Activated naive CD4-positive, alpha-beta T cell treated with Interleukin-2 at 50 U/mL for 16 hours (primary cell): ENCODE results near the gene CHTF8.
"Not testable (repeated sequence)": the region's sequence is repeated elsewhere in the genome, so short reads cannot be mapped to it uniquely, and the experiment has no call there.

Experiments used
- DNase-seq: peaks from one replicate; pipeline ENCODE4 v3.0.0-alpha.2; 2020

The CHTF8 gene

DNA sequence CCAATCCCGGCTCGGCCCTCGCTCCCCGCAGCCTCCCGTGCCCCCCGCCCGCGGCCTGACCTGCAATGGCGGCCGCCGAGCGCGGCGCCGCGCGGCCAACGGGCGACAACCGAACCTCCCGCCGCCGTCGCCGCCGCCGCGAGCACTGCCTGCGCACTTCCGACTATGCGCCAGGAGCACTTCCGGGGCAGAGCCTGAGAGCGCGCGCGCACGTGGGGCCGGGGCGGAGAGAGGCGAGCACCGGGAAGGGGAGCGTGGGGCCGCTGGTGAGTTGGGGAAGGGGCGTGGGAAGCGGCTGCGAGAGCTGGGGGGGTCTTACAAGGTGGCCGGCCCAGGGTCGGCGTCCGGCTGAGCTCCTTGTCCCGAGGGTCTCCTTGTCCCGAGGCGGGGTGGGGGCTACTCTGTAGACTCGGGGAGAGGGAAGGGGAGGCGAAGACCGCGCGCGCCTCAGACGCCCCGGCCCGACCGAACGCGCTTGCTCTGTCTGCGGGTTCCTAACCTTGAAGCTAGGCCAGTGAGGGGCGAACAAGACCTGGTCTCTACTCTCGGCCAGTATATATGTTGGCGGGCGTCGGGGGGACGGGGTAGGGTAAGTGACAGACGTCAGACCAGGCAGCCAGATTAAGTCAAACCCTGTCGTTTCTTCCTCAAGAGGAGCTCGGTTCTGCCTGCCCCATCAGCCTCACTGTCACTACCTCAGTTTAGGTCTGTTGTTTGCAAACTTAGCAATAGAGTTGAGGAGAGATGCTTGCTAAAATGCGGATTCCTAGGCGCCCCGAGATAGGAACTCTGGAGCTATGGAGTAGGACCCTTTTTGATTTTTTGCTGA, at the start of gene CHTF8, which contains the start of gene UTP4:
Gene CHTF8, minus strand, starts transcription at position 165 of the 829 bp plus-strand sequence. CDS start 11,130 bp downstream, outside the sequence.
Gene UTP4, plus strand, starts transcription at position 226 of the 829 bp plus-strand sequence. CDS start 811 bp downstream, outside the sequence.
- DNase-seq = peak; percentile 90

DNA sequence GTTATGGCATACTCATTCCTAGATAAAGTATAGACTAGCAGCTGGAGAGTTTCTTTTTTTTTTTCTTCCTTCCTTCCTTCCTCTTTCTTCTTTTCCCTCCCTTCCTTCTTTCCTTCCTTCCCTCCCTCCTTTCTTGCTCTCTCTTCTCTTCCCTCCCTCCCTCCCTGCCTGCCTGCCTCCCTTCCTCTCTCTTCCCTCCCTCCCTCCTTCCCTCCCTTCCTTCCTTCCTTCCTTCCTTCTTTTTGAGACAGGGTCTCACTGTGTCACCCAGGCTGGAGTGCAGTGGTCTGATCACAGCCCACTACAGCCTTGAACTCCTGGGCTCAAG, 47.6 kb upstream of the CHTF8 start:
- no peak for DNase-seq

DNA sequence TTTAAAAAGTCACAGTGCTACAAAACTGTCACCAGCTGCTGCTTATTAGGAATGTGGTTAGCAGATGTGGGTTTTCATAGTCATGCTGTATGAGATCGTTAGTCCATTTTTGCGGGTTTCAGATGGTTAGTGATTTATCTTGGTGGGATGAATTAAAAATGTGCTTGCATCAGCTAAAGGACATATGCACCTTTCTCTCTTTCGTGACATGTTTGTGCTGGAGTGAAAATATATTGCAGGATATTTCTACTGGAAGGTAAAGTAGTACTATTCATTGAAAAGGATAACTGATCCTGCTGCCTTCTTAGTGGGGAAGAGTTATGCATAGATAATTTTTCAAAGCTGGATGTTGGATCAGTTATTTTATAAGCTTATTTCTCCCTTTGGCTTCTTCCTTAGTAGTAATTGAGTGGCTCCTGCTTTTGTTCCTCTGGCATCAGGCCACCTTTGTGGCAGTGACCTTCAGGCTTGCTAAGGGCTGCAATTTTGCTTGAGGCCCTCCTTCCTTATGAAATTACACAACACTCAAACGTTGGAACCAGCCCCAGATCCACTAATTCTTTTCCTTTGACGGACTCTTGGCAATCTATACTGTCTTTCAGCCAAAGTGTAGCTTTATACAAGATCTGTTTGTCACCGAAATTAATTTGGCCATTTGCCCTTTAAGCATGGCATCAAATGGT, 47.1 kb upstream of the CHTF8 start:
- no peak for DNase-seq

- DNase-seq = no peak
These were observed 43.8 kb upstream of the CHTF8 start for GRCh38 chr16:69176033-69176800.

DNA sequence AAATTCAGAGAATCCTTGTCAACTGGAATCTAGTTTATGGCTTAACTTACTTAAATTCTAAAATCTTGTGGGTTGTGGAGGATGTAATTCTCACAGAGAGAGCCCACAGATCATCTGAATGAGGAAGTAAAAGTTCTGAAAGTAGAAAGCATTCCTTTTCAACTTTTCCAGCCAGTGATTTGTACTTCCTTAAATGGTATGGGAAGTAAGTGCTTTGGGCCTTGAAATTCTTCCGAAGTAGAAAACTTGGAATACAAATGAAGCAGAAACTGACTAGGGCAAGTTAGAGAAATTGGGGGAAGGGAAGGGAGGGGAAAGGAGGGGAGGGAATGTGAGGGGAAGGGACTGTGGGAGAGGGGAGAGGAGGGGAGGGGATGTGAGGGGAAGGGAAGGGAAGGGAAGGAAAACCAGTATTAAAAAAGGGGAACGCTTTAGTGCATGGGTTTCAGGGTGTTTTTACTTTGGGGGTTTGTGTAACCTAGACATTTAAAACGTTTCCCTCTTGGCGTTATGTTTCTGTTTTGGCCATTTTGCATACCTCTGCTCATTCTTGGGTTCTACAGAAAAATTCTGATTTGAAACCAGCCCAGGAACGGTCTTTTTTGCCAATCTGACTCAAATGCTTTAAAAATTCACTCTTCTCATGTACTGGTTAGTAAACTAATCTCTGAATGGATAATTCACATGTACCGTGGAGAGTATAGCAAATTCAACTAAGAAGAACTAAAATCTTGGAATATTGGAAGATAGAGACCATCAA, 39.1 kb upstream of the CHTF8 start:
- DNase-seq = no peak

- no peak for DNase-seq
These were observed 37.4 kb upstream of the CHTF8 start for GRCh38 chr16:69169607-69170352.

GRCh38 chr16:69169051-69169450, 36.7 kb upstream of the CHTF8 start:
- no peak for DNase-seq

GRCh38 chr16:69166946-69167930, 34.9 kb upstream of the CHTF8 start:
- DNase-seq = no peak

DNA sequence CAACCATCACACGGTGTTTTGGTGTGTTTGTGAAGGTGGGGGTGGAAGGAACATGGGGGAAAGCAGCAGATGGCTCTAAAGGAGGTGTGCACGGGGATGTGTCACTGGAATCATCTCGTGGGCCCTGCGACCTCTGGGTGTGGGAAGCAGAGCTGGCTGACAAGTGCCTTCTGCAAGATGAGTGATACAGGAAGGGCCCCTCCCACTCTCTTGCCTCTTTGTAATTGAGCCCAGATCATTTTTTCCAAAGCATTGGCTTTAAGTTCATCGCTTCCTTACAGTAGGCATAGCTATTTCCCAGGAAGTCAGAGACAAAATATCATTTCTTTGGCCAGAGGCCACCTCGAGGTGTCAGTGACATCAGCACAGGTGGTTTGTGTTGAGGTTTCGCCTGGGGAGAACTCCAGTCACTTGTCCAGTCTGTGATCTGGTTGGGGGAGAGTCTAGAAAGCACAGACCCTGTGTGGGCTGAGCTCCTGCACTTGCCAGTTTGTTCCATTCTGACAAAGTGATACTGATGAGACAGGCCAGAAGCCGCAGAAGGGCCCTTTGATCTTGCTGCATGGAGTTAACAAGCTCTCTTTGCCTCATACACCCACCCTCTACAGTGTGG, 33.9 kb upstream of the CHTF8 start:
- DNase-seq = peak; percentile 83

DNA sequence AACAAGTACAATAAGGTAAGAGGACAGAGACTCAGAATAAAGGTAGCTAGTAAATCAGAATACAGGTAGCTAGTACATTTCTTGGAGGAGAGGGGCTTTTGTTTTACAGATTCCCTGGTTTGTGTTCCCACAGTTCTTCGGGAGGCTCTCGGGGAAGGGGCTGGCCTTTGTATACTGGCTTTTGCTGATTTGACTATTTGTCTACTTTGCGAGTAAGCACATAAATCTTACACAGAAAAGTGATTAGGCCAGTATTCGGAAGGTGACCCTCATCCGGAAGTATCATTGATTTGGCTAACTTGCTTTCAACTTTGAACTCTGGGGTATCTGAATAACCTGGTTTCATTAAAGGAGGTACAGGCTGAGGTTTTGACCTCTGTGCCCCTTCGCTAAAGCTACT, 33.2 kb upstream of the CHTF8 start:
- no peak for DNase-seq

DNA sequence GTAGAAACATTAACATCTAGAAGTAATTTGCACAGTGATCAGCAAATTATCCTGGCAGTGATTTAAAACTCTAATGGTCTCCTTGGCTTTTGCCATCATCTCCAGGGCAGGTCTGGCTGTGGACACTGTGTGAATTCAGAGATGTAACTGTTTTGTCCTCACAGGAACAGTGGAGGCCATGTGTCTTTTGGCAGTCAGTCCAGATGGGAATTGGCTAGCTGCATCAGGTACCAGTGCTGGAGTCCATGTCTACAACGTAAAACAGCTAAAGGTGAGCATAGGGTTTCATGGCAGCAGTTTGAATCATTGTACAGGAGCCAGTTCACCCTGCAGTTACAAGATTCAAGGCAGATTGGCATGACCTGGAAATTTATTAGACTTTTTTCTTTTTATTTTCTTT, 27.8 kb upstream of the CHTF8 start:
- DNase-seq = no peak

GRCh38 chr16:69157196-69157595, 24.8 kb upstream of the CHTF8 start:
- no peak for DNase-seq

DNA sequence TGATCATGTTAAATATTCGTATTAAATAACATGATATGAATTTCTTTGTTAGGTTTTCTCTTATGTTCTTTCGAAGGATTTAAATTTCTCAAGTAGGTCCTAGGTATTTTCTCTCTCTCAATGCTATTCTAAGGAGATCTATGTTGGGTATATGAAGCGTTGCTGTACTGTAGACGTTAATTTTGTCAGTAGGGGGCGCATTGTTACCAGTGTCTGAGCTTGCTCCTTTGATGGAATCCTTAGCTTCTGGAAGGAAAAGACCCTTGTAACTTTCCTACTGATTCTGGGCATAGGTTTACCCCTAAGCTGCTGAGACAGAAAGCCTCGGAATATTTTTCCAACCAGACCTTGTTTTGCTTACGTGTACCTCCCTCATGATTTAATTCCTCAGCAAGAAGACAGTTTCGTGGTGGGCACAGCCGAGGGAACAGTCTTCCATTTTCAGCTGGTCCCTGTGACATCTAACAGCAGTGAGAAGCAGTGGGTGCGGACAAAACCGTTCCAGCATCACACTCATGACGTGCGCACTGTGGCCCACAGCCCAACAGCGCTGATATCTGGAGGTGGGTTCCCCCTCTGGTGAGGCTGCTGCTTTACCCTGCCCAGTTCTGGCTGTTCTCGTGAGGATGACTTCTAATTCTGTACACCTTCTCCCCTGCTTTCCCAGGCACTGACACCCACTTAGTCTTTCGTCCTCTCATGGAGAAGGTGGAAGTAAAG, 17.9 kb upstream of the CHTF8 start:
- DNase-seq = peak; percentile 31

DNA sequence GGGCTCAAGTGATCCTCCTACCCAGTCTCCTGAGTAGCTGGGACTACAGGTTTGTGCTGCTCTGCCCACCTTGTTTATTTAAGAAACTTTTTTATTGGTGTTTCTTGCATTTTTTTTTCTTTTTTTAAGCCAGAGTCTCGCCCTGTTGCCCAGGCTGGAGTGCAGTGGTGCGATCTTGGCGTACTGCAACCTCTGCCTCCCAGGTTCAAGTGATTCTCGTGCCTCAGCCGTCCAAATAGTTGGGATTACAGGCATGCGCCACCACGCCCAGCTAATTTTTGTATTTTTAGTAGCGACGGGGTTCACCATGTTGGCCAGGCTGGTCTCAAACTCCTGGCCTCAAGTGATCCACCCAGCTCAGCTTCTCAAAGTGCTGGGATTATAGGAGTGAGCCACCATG, 17.2 kb upstream of the CHTF8 start:
- DNase-seq = not testable (repeated sequence)

- DNase-seq = no peak
These were observed 13.3 kb upstream of the CHTF8 start for GRCh38 chr16:69145658-69146057.

- DNase-seq = no peak
These were observed 10.7 kb upstream of the CHTF8 start for GRCh38 chr16:69143116-69143515.

DNA sequence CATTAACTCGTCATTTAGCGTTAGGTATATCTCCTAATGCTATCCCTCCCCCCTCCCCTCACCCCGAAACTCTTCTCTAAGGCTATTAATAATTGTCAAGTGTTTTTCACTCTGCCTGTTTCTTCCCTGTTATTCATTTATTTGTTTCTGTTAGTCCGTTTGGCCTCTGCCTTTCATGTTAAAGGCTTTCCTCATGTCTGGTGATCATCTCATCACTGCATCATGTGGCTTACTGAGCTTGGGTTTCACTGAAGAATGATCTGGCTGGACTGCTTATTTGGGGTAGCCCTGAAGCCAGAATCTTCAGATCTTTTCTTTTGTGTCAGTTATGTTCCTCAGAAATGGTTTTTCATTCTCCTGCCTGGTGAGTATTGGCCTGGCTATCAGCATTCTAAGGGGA, 9.5 kb upstream of the CHTF8 start:
- DNase-seq = no peak

DNA sequence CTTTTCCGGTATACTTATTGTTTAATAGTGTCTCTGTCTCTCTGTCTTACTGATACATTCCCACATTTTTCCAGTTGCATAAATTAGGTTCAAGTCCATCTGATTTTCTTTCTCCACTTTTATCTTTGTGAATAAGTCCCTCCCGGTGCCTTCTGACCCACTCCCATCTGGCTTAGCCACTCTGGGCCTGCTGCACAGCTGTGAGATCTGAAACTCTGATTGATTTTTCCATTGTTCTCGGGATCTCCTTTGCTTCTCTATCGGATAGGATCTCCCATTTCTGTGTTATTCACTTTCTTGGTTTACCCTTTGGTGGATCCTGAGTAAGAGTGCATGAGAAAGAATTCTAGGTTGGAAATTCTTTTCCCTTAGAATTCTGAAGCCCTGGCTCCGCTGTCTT, 8.6 kb upstream of the CHTF8 start:
- no peak for DNase-seq

DNA sequence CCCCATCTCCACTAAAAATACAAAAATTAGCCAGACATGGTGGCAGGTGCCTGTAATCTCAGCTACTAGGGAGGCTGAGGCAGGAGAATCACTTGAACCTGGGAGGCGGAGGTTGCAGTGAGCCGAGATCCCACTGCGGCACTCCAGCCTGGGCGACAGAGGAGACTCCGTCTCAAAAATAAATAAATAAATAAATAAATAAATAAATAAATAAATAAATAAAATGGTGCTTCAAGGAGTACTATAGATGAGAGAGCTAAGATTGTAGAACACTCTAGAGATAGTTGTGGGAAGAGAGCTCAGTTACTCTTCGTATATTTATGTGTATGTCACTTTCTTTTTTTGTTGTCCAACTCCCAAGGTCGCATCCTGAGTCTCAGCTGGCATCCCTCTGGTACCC, 7.1 kb upstream of the CHTF8 start:
- not testable (repeated sequence) for DNase-seq

- DNase-seq = no peak
These were observed 6.2 kb upstream of the CHTF8 start for GRCh38 chr16:69138608-69139007.
